ENCODE results near the gene TRMT10C. TPM values are rescaled to one million over a fixed set of nuclear protein-coding genes. Genes with fewer than 3 reads are reported as not detected.
"Not testable (repeated sequence)": the region's sequence is repeated elsewhere in the genome, so short reads cannot be mapped to it uniquely, and the experiment has no call there.

Gene TRMT10C
- total and polyA plus RNA-seq, 4 experiments from 2014 or later = 23.3 to 47.8 (median 30.2) TPM

DNA sequence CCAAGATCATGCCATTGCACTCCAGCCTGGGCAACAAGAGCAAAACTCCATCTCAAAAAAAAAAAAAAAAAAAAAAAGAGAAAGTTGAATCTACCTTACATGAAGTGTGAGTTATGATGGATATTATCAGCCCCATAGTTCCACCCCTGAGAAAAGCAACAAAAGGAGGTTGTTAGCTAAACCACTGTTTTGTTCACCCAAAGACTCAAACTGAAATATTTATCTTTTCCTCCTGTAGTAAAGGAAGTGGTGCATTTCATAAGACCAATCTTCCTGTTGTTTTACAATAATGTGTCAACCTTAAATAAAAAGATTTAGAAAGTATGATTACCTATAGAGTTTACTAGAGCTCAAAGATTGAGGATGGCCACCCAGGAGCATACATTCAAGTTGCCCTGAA is 18.7 kb upstream of the TRMT10C start:
- intact Hi-C loops (cut with micrococcal nuclease) = loop anchor here (2.0 to 5.0 kb wide), 2 partner anchors 22 to 161 kb away; no protein-coding TSS in a partner anchor
- no peak overlapping the region for H3K27ac ChIP-seq (ENCODE audit: low read depth, low read length)

DNA sequence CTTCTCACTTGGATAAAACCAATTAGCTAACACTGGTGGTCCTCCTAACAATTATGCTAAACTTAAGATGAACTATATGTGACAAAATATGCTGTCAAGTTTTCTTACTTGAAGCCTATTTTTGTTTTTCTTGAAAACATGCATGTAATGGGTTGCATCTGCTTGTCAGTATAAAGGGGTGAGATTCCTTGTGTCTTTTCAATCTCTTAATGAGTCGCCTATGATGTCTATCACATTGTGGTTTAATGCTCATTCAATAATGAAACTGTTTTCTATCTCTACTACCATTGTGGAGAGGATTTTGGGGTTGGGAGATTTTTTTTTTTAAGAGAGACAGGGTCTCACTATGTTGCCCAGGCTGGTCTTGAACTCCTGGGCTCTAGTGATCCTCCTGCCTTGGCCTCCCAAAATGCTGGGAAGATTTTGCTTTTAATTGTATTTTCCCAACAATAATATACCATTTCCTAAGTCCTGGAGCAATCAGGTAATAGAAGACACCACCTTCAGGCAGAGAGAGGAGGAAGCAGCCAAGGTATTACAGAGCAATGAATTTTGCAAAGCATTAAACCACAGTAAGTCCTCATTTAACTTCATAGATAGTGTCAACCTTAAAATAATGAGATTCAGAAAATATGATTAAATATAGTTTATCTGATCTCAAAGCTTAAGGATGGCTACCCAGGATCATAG is 17.4 kb upstream of the TRMT10C start:
- H3K4me3 ChIP-seq (ENCODE audit: low read length in 2 of 2) = no peak overlapping the region
- POLR2A ChIA-PET (ENCODE audit: partially characterized antibody) = interaction anchor here (0.6 to 5.4 kb wide), 9 partner anchors 14 to 797 kb away, joined by 3 to 49 read pairs (median 17); partner anchors contain the start of genes PCNP, SENP7 and TRMT10C
- H3K27me3 Mint-ChIP-seq = no peaks in the 10 kb centered on the region
- peak in 2 of 5 donors; percentile 18 to 22 for DNase-seq
- H3K36me3 Mint-ChIP-seq = no peaks in the 10 kb centered on the region
- H3K36me3 ChIP-seq (ENCODE audit: insufficient read depth, low read length) = no peaks in the 10 kb centered on the region
- peak overlapping the region in 7 of 8 donors; percentile 2 to 66 (median 23) for H3K4me3 Mint-ChIP-seq
- H3K9me3 Mint-ChIP-seq = peaks cover 0 to 4% (median 2%) of the 10 kb centered on the region in 8 donors
- intact Hi-C loops (cut with micrococcal nuclease) = loop anchor here (1.0 to 5.0 kb wide), 3 partner anchors 14 to 162 kb away; partner anchors contain the start of gene SENP7
- H3K27ac Mint-ChIP-seq = peak overlapping the region; percentile 48 to 94 (median 78)
- H3K27me3 ChIP-seq (ENCODE audit: insufficient read depth, low read length) = no peaks in the 10 kb centered on the region
- CTCF ChIA-PET (ENCODE audit: partially characterized antibody) = interaction anchor here (0.8 to 3.6 kb wide), 9 partner anchors 11 to 151 kb away, joined by 3 to 19 read pairs (median 5); partner anchors contain the start of genes PCNP and SENP7
- peaks cover 29 to 48% (median 37%) of the 10 kb centered on the region in 4 donors for H3K4me1 Mint-ChIP-seq
- H3K9me3 ChIP-seq (ENCODE audit: control insufficient read depth in 1 of 2, low read length in 2 of 2) = no peaks in the 10 kb centered on the region
- H3K27ac ChIP-seq (ENCODE audit: low read depth, low read length) = no peak overlapping the region
- peaks cover 34% of the 10 kb centered on the region for H3K4me1 ChIP-seq (ENCODE audit: insufficient read depth, low read length)

More for the DNA sequence above, 18.7 kb upstream of the TRMT10C start:
- H3K4me1 Mint-ChIP-seq = peaks cover 22 to 38% (median 32%) of the 10 kb centered on the region in 4 donors
- peak overlapping the region; percentile 15 to 85 (median 67) for H3K4me3 Mint-ChIP-seq
- H3K36me3 ChIP-seq (ENCODE audit: insufficient read depth, low read length) = no peaks in the 10 kb centered on the region
- no peaks in the 10 kb centered on the region for H3K9me3 ChIP-seq (ENCODE audit: control insufficient read depth in 1 of 2, low read length in 2 of 2)
- peak in 4 of 5 donors; percentile 26 to 48 (median 36) for DNase-seq
- H3K27me3 ChIP-seq (ENCODE audit: insufficient read depth, low read length) = no peaks in the 10 kb centered on the region
- H3K4me1 ChIP-seq (ENCODE audit: insufficient read depth, low read length) = peaks cover 32% of the 10 kb centered on the region
- POLR2A ChIA-PET (ENCODE audit: partially characterized antibody) = interaction anchor here (0.6 to 5.4 kb wide), 13 partner anchors 13 to 181 kb away, joined by 3 to 49 read pairs (median 5); partner anchors contain the start of genes CEP97, PCNP, SENP7 and TRMT10C
- H3K4me3 ChIP-seq (ENCODE audit: low read length in 2 of 2) = no peak overlapping the region
- CTCF ChIA-PET (ENCODE audit: partially characterized antibody) = interaction anchor here (1.0 to 3.6 kb wide), 9 partner anchors 8 to 472 kb away, joined by 3 to 19 read pairs (median 4); partner anchors contain the start of genes PCNP and SENP7
- peak overlapping the region; percentile 64 to 96 (median 93) for H3K27ac Mint-ChIP-seq
- peaks cover 0 to 6% (median 2%) of the 10 kb centered on the region in 8 donors for H3K9me3 Mint-ChIP-seq
- H3K36me3 Mint-ChIP-seq = no peaks in the 10 kb centered on the region
- no peaks in the 10 kb centered on the region for H3K27me3 Mint-ChIP-seq

- ChIA-PET CTCF (ENCODE audit: partially characterized antibody) (no interaction called here), POLR2A (ENCODE audit: partially characterized antibody) (interaction anchor here (0.8 to 1.4 kb wide), 3 partner anchors 13 to 36 kb away, joined by 3 to 4 read pairs (median 4); partner anchors contain the start of genes SENP7 and TRMT10C)
- peaks cover 0 to 2% (median 0%) of the 10 kb centered on the region in 8 donors for H3K9me3 Mint-ChIP-seq
- Histone ChIP-seq H3K4me3 (ENCODE audit: low read length in 2 of 2) (no peak overlapping the region), H3K4me1 (ENCODE audit: insufficient read depth, low read length) (peaks cover 15% of the 10 kb centered on the region), H3K36me3 (ENCODE audit: insufficient read depth, low read length) (no peaks in the 10 kb centered on the region), H3K27ac (ENCODE audit: low read depth, low read length) (no peak overlapping the region), H3K27me3 (ENCODE audit: insufficient read depth, low read length) (no peaks in the 10 kb centered on the region), H3K9me3 (ENCODE audit: control insufficient read depth in 1 of 2, low read length in 2 of 2) (no peaks in the 10 kb centered on the region)
- peaks cover 15 to 29% (median 21%) of the 10 kb centered on the region in 4 donors for H3K4me1 Mint-ChIP-seq
- no peaks in the 10 kb centered on the region for H3K27me3 Mint-ChIP-seq
- intact Hi-C loops (cut with micrococcal nuclease) = no loop called here
- H3K36me3 Mint-ChIP-seq = no peaks in the 10 kb centered on the region
- DNase-seq = no peak
- H3K27ac Mint-ChIP-seq = peak overlapping the region in 6 of 7 donors; percentile 9 to 90 (median 28)
- peak overlapping the region in 2 of 8 donors; percentile 1 to 3 for H3K4me3 Mint-ChIP-seq
Measured at GRCh38 chr3:101548527-101549105, 13.1 kb upstream of the TRMT10C start.

- ChIA-PET POLR2A (ENCODE audit: partially characterized antibody) (interaction anchor here (0.6 to 1.4 kb wide), 2 partner anchors 19 to 39 kb away, joined by 3 read pairs; no protein-coding TSS in a partner anchor), CTCF (ENCODE audit: partially characterized antibody) (no interaction called here)
- Mint-ChIP-seq H3K9me3 (peaks cover 0 to 2% (median 0%) of the 10 kb centered on the region in 8 donors), H3K36me3 (no peaks in the 10 kb centered on the region), H3K27me3 (peaks cover 0 to under 1% of the 10 kb centered on the region in 2 donors), H3K4me1 (peaks cover 8 to 20% (median 14%) of the 10 kb centered on the region in 4 donors), H3K4me3 (no peak overlapping the region), H3K27ac (peak overlapping the region in 1 of 7 donors; percentile 53)
- Histone ChIP-seq H3K36me3 (ENCODE audit: insufficient read depth, low read length) (no peaks in the 10 kb centered on the region), H3K27ac (ENCODE audit: low read depth, low read length) (no peak overlapping the region), H3K27me3 (ENCODE audit: insufficient read depth, low read length) (no peaks in the 10 kb centered on the region), H3K4me1 (ENCODE audit: insufficient read depth, low read length) (peaks cover 7% of the 10 kb centered on the region), H3K4me3 (ENCODE audit: low read length in 2 of 2) (no peak overlapping the region), H3K9me3 (ENCODE audit: control insufficient read depth in 1 of 2, low read length in 2 of 2) (no peaks in the 10 kb centered on the region)
- intact Hi-C loops (cut with micrococcal nuclease) = no loop called here
- no peak for DNase-seq
Measured at GRCh38 chr3:101549473-101549872, 12.2 kb upstream of the TRMT10C start.

GRCh38 chr3:101551359-101552081 is 10.1 kb upstream of the TRMT10C start:
- H3K36me3 Mint-ChIP-seq; H3K27ac ChIP-seq (ENCODE audit: low read depth, low read length); H3K4me1 ChIP-seq (ENCODE audit: insufficient read depth, low read length); H3K9me3 ChIP-seq (ENCODE audit: control insufficient read depth in 1 of 2, low read length in 2 of 2); intact Hi-C loops (cut with micrococcal nuclease); H3K27me3 Mint-ChIP-seq; H3K27ac Mint-ChIP-seq; DNase-seq; H3K9me3 Mint-ChIP-seq; POLR2A ChIA-PET (ENCODE audit: partially characterized antibody); H3K36me3 ChIP-seq (ENCODE audit: insufficient read depth, low read length); H3K4me3 ChIP-seq (ENCODE audit: low read length in 2 of 2); H3K27me3 ChIP-seq (ENCODE audit: insufficient read depth, low read length); H3K4me3 Mint-ChIP-seq; CTCF ChIA-PET (ENCODE audit: partially characterized antibody): not testable (repeated sequence)
- peaks cover 8 to 17% (median 12%) of the 10 kb centered on the region in 4 donors for H3K4me1 Mint-ChIP-seq

DNA sequence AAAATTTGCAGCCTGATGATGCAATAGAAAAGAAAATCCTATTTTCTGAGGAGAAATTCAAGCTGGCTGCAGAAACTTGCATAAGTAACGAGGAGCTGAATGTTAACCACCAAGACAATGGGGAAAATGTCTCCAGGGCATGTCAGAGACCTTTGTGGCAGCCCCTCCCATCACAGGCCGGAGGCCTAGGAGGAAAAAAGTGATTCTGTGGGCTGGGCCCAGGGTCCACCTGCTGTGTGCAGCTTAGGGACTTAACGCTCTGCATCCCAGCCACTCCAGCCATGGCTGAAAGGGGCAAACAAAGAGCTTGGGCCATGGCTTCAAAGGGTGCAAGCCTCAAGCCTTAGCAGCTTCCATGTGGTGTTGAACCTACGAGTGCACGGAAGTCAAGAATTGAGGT is 8.3 kb upstream of the TRMT10C start:
- H3K27me3 ChIP-seq (ENCODE audit: insufficient read depth, low read length); H3K4me3 ChIP-seq (ENCODE audit: low read length in 2 of 2); H3K9me3 ChIP-seq (ENCODE audit: control insufficient read depth in 1 of 2, low read length in 2 of 2); H3K27ac Mint-ChIP-seq; H3K27ac ChIP-seq (ENCODE audit: low read depth, low read length); H3K4me3 Mint-ChIP-seq; POLR2A ChIA-PET (ENCODE audit: partially characterized antibody); H3K4me1 ChIP-seq (ENCODE audit: insufficient read depth, low read length); H3K36me3 Mint-ChIP-seq; H3K4me1 Mint-ChIP-seq; DNase-seq; intact Hi-C loops (cut with micrococcal nuclease); CTCF ChIA-PET (ENCODE audit: partially characterized antibody); H3K27me3 Mint-ChIP-seq; H3K9me3 Mint-ChIP-seq; H3K36me3 ChIP-seq (ENCODE audit: insufficient read depth, low read length): not testable (repeated sequence)
